Tibial nerve (tissue), 4 donors: ENCODE measurements around the gene DTX3L.

ENCODE experiments used
- CTCF ChIP-seq, 5 experiments: fragments of 200-600 bp in 3 of 5; fragments of 450-650 bp in 2 of 5; sonication (generic) in 3 of 5; IDR thresholded peaks; one replicate each; pipeline ENCODE4 v1.5.1; 2016 to 2019; ENCODE audit warnings: antibody characterized with exemption in 5 of 5, mild to moderate bottlenecking in 3 of 5, moderate library complexity in 2 of 5
- EP300 ChIP-seq, 2 donors: sonication (generic); formaldehyde crosslinking; IDR thresholded peaks; one replicate each; pipeline ENCODE4 v1.6.1; 2017; ENCODE audit warnings: antibody characterized with exemption in 2 of 2, mild to moderate bottlenecking in 1 of 2

DNA sequence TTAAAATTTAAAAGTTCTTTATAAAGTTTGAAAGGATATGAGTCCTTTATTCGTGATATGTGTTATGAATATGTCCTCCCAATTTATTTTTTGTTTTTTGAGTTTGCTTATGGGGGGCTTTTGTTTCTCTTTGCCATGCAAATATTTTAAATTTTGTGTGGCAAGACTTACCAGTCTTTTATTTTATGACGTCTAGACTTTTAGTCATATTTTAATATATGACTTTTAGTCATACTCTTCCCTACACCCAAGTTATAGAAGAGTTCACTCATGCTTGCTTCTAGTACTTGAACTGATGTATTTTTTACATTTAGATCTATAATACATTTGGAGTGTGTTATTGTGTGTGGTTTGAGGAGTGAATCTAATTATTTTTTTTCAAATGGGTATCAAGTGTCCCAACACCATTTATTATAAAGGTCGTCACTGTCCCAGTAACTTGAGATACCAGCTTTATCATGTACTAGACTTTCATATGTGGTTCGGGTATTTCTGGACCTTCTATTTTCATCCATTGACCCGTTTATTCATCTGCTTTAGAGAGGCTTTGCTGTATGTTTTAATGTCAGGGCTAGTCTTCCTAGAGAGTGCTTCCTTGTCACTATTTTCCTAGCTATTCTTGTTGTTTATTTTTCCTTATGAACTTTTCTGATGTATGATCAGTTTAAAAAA lies 14.1 kb downstream of the DTX3L start:
- TF ChIP-seq CTCF (IDR thresholded peaks at IDR 0.05) (no peak), EP300 (IDR thresholded peaks at IDR 0.05) (no peak)
